PC-9 (cell line): ENCODE results near the gene CEP72. TPM values are rescaled to one million over a fixed set of nuclear protein-coding genes. Genes with fewer than 3 reads are reported as not detected.

Experiments used
- BruUV-seq: library from RNA; stranded (reverse); fragments of 400-500 nt; replicated peaks from 2 replicates; lab custom pipeline; 2021; lab: Mats Ljungman, UMichigan
- CTCF ChIA-PET: fragments of 300-600 bp; sonication (Branson Sonifier 250); formaldehyde crosslinking; loops from one replicate; lab custom pipeline; 2022; ENCODE audit warnings: antibody characterized with exemption; lab: Charles Lee
- POLR2A ChIA-PET: fragments of 300-600 bp; sonication (Branson Sonifier 250); formaldehyde crosslinking; loops from one replicate; lab custom pipeline; 2022; ENCODE audit warnings: antibody characterized with exemption; ENCODE audit not compliant: unreplicated experiment; lab: Charles Lee
- DNase-seq, 2 experiments: peaks; one replicate each; pipeline versions ENCODE4 v3.0.0 to v3.0.0-alpha.2; 2015 to 2022; ENCODE audit warnings: mixed read lengths in 1 of 2
- H2AFZ ChIP-seq: fragments of 200-600 bp; sonication (generic); 2 replicates; pipeline ENCODE4 v1.8.1; 2017; ENCODE audit warnings: antibody characterized with exemption
- H3F3A ChIP-seq: fragments of 200-600 bp; sonication (generic); 2 replicates; pipeline ENCODE4 v1.8.1; 2017; ENCODE audit warnings: antibody characterized with exemption, mild to moderate bottlenecking, low read depth; ENCODE audit not compliant: insufficient read depth
- H3K27ac ChIP-seq: fragments of 200-600 bp; sonication (generic); 2 replicates; pipeline ENCODE4 v1.6.1; 2016; ENCODE audit warnings: mixed run types
- H3K27me3 ChIP-seq: fragments of 200-600 bp; sonication (generic); 2 replicates; pipeline ENCODE4 v1.6.1; 2016; ENCODE audit warnings: low read depth, mixed run types; ENCODE audit not compliant: insufficient read depth
- H3K36me3 ChIP-seq: fragments of 200-600 bp; sonication (generic); 2 replicates; pipeline ENCODE4 v1.6.1; 2016; ENCODE audit warnings: low read depth, mixed run types
- H3K4me1 ChIP-seq: fragments of 200-600 bp; sonication (generic); replicated peaks from 2 replicates; pipeline ENCODE4 v1.6.1; 2016; ENCODE audit warnings: mixed run types; ENCODE audit not compliant: insufficient read depth
- H3K4me2 ChIP-seq: fragments of 200-600 bp; sonication (generic); 2 replicates; pipeline ENCODE4 v1.6.1; 2017; ENCODE audit warnings: mixed run types
- H3K4me3 ChIP-seq: fragments of 200-600 bp; sonication (generic); 2 replicates; pipeline ENCODE4 v1.6.1; 2016; ENCODE audit warnings: mixed run types
- H3K79me2 ChIP-seq: fragments of 200-600 bp; sonication (generic); 2 replicates; pipeline ENCODE4 v1.6.1; 2017; ENCODE audit warnings: low read depth, mixed run types
- H3K9me2 ChIP-seq: fragments of 200-600 bp; sonication (generic); 2 replicates; pipeline ENCODE4 v1.8.1; 2017; ENCODE audit warnings: mild to moderate bottlenecking; ENCODE audit not compliant: insufficient read depth
- H3K9me3 ChIP-seq: fragments of 200-600 bp; sonication (generic); 2 replicates; pipeline ENCODE4 v1.8.1; 2016; ENCODE audit warnings: low read depth; ENCODE audit not compliant: insufficient read depth
- H4K20me1 ChIP-seq: fragments of 200-600 bp; sonication (generic); 2 replicates; pipeline ENCODE4 v1.8.1; 2017; ENCODE audit not compliant: insufficient read depth
- CTCF ChIP-seq: fragments of 200-600 bp; sonication (generic); conservative IDR thresholded peaks from 2 replicates; pipeline ENCODE4 v1.6.1; 2017; ENCODE audit warnings: mixed run types, antibody characterized with exemption, mild to moderate bottlenecking, moderate library complexity
- EZH2 ChIP-seq: fragments of 200-600 bp; sonication (generic); IDR thresholded peaks from 2 replicates; pipeline ENCODE4 v1.8.0; 2017; ENCODE audit warnings: antibody characterized with exemption, low read depth
- intact Hi-C: fragments of 100-400 bp; cut with micrococcal nuclease; formaldehyde crosslinking; loops from one replicate; pipeline ENCODE4 v1.10.0; 2022; ENCODE audit not compliant: unreplicated experiment
- total RNA-seq: library from RNA; stranded (reverse); gene quantifications from 2 replicates; pipeline ENCODE4 v1.2.3, GENCODE V29; 2021

Gene CEP72
- total RNA-seq, 1 experiment from 2014 or later, result 86.8 TPM

GRCh38 chr5:587403-587802 lies 24.7 kb upstream of the CEP72 start:
- no peak overlapping the region for H2AFZ ChIP-seq
- no peaks in the 10 kb centered on the region for H3K9me3 ChIP-seq
- no peaks in the 10 kb centered on the region for H3K36me3 ChIP-seq
- CTCF ChIA-PET, result no interaction called here
- H3K4me2 ChIP-seq, result no peak overlapping the region
- POLR2A ChIA-PET, result no interaction called here
- peaks cover 86% of the 10 kb centered on the region for H3K27me3 ChIP-seq
- no peaks in the 10 kb centered on the region for H3K79me2 ChIP-seq
- no peak for DNase-seq
- no peaks in the 10 kb centered on the region for H4K20me1 ChIP-seq
- TF ChIP-seq EZH2 (no peak), CTCF (no peak)
- H3K4me1 ChIP-seq, result no peaks in the 10 kb centered on the region
- BruUV-seq, result no TSS peak
- H3K4me3 ChIP-seq, result no peak overlapping the region
- no peak overlapping the region for H3K27ac ChIP-seq
- H3K9me2 ChIP-seq, result no peaks in the 10 kb centered on the region
- intact Hi-C loops, result no loop called here
- no peaks in the 10 kb centered on the region for H3F3A ChIP-seq

DNA sequence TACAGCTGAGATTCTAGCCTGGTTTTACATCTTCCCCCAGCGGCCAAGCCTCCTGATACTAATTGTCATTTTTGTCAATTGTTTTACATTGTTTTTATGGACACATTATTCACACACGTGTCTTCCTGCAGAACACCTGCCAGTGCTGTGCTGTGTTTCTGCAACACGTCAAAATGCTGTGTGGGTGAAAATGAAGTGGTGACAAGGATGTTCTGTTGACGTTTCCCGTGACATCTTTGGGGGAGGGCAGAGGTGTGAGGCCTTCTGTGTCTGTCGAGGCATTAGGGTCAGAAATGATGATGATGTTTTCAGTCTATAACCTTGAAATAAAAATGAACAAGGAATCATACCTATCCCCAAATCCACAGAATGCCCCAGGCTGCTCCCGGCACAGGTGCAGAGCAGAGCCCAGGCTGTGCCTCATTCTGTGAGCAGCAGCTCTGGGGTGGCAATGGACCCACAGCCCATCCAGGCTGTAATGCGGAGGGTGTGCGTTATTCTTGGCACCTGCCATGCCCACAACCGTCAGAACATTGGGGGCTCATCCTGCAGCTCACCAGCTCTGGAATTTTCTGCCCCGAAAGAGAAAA lies 23.6 kb upstream of the CEP72 start:
- Histone ChIP-seq H3K4me1 (no peaks in the 10 kb centered on the region), H3K4me3 (no peak overlapping the region), H3K4me2 (no peak overlapping the region), H3K9me2 (no peaks in the 10 kb centered on the region), H3K36me3 (no peaks in the 10 kb centered on the region), H3K27me3 (peaks cover 86% of the 10 kb centered on the region), H3F3A (no peaks in the 10 kb centered on the region), H4K20me1 (no peaks in the 10 kb centered on the region), H3K79me2 (no peaks in the 10 kb centered on the region), H3K9me3 (no peaks in the 10 kb centered on the region), H2AFZ (no peak overlapping the region), H3K27ac (no peak overlapping the region)
- CTCF ChIA-PET, result no interaction called here
- DNase-seq, result no peak
- intact Hi-C loops, result no loop called here
- TF ChIP-seq CTCF (no peak), EZH2 (no peak)
- BruUV-seq, result no TSS peak
- POLR2A ChIA-PET, result no interaction called here

GRCh38 chr5:589173-589572 lies 23.0 kb upstream of the CEP72 start:
- no peak overlapping the region for H3K4me2 ChIP-seq
- no peaks in the 10 kb centered on the region for H3K4me1 ChIP-seq
- no peak overlapping the region for H3K4me3 ChIP-seq
- H4K20me1 ChIP-seq, result no peaks in the 10 kb centered on the region
- H3K9me3 ChIP-seq, result no peaks in the 10 kb centered on the region
- BruUV-seq, result no TSS peak
- intact Hi-C loops, result no loop called here
- POLR2A ChIA-PET, result interaction anchor here (0.5 kb wide), 1 partner anchor 147 kb away, joined by 3 read pairs; no protein-coding TSS in a partner anchor
- no peaks in the 10 kb centered on the region for H3K79me2 ChIP-seq
- H3K36me3 ChIP-seq, result no peaks in the 10 kb centered on the region
- H3F3A ChIP-seq, result no peaks in the 10 kb centered on the region
- CTCF ChIA-PET, result no interaction called here
- DNase-seq, result no peak
- no peak overlapping the region for H2AFZ ChIP-seq
- TF ChIP-seq EZH2 (no peak), CTCF (no peak)
- peaks cover 90% of the 10 kb centered on the region for H3K27me3 ChIP-seq
- H3K9me2 ChIP-seq, result no peaks in the 10 kb centered on the region
- no peak overlapping the region for H3K27ac ChIP-seq
